8988T (cell line): ENCODE data around the gene LAMA2.

ENCODE experiments used
- DNase-seq: peaks from one replicate; pipeline ENCODE4 v3.0.0; 2011

The LAMA2 gene

GRCh38 chr6:129280293-129280644 is 397.3 kb downstream of the LAMA2 start:
- DNase-seq: no peak

GRCh38 chr6:129280749-129281148 is 397.8 kb downstream of the LAMA2 start:
- no peak for DNase-seq

- DNase-seq: no peak
These were observed 398.3 kb downstream of the LAMA2 start for GRCh38 chr6:129281168-129281796.

- no peak for DNase-seq
These were observed 399.1 kb downstream of the LAMA2 start for GRCh38 chr6:129282019-129282418.

- no peak for DNase-seq
These were observed 401.3 kb downstream of the LAMA2 start for GRCh38 chr6:129284225-129284624.

- DNase-seq: no peak
These were observed 404.6 kb downstream of the LAMA2 start for GRCh38 chr6:129287231-129288177.

GRCh38 chr6:129289442-129289841 is 406.5 kb downstream of the LAMA2 start:
- no peak for DNase-seq

- DNase-seq: no peak
These were observed 409.9 kb downstream of the LAMA2 start for GRCh38 chr6:129292836-129293235.

- DNase-seq: no peak
These were observed 414.7 kb downstream of the LAMA2 start for GRCh38 chr6:129297592-129297991.

GRCh38 chr6:129302671-129303070 is 419.7 kb downstream of the LAMA2 start:
- DNase-seq: no peak

- DNase-seq: no peak
These were observed 423.9 kb downstream of the LAMA2 start for GRCh38 chr6:129306826-129307225.

GRCh38 chr6:129307845-129308244 is 424.9 kb downstream of the LAMA2 start:
- no peak for DNase-seq

GRCh38 chr6:129309154-129309553 is 426.2 kb downstream of the LAMA2 start:
- no peak for DNase-seq

GRCh38 chr6:129312880-129313279 is 429.9 kb downstream of the LAMA2 start:
- DNase-seq: peak; percentile 22

GRCh38 chr6:129314575-129314974 is 431.6 kb downstream of the LAMA2 start:
- no peak for DNase-seq

- no peak for DNase-seq
These were observed 435.2 kb downstream of the LAMA2 start for GRCh38 chr6:129317931-129318820.

GRCh38 chr6:129320892-129321291 is 438.0 kb downstream of the LAMA2 start:
- no peak for DNase-seq

- no peak for DNase-seq
These were observed 438.4 kb downstream of the LAMA2 start for GRCh38 chr6:129321303-129321702.

GRCh38 chr6:129324345-129324744 is 441.4 kb downstream of the LAMA2 start:
- DNase-seq: no peak

GRCh38 chr6:129329678-129330077 is 446.7 kb downstream of the LAMA2 start:
- no peak for DNase-seq

- no peak for DNase-seq
These were observed 448.7 kb downstream of the LAMA2 start for GRCh38 chr6:129331450-129332138.

- DNase-seq: no peak
These were observed 452.9 kb downstream of the LAMA2 start for GRCh38 chr6:129335792-129336191.

GRCh38 chr6:129338683-129339082 is 455.7 kb downstream of the LAMA2 start:
- no peak for DNase-seq
